Ectodermal cell (in vitro differentiated cells): ENCODE results near the gene ADIG.

Experiments used
- H3K27ac ChIP-seq: 2 replicates; pipeline ENCODE4 v1.7.0; 2013; ENCODE audit warnings: mild to moderate bottlenecking, low read depth, low read length; ENCODE audit not compliant: insufficient read depth, poor library complexity, severe bottlenecking
- H3K27me3 ChIP-seq: 2 replicates; pipeline ENCODE4 v1.7.0; 2013; ENCODE audit warnings: mild to moderate bottlenecking, low read length; ENCODE audit not compliant: insufficient read depth, control insufficient read depth, poor library complexity, severe bottlenecking
- H3K36me3 ChIP-seq: one replicate; pipeline ENCODE4 v1.7.0; 2013; ENCODE audit warnings: low read length; ENCODE audit not compliant: control insufficient read depth, insufficient read depth
- H3K4me1 ChIP-seq: one replicate; pipeline ENCODE4 v1.7.0; 2013; ENCODE audit warnings: low read length; ENCODE audit not compliant: control insufficient read depth, insufficient read depth
- H3K4me3 ChIP-seq: 2 replicates; pipeline ENCODE4 v1.7.0; 2013; ENCODE audit warnings: low read depth, low read length, control low read depth; ENCODE audit not compliant: insufficient read depth
- H3K9me3 ChIP-seq: 2 replicates; pipeline ENCODE4 v1.7.0; 2013; ENCODE audit warnings: mild to moderate bottlenecking, low read length, moderate library complexity; ENCODE audit not compliant: control insufficient read depth
- WGBS, 2 experiments: methylation state at CpG; one replicate each; pipeline ENCODE4 v1.1.7; 2013; ENCODE audit warnings: missing lambda C conversion rate in 2 of 2; 5-methylcytosine and 5-hydroxymethylcytosine counted together

Gene ADIG

GRCh38 chr20:38569747-38570525, 11.1 kb upstream of the ADIG start:
- no peak overlapping the region for H3K4me3 ChIP-seq
- H3K36me3 ChIP-seq = peaks cover 5% of the 10 kb centered on the region
- H3K27ac ChIP-seq = no peak overlapping the region
- no peaks in the 10 kb centered on the region for H3K9me3 ChIP-seq
- WGBS, 2 experiments = 95 to 96% methylated on average over 4 of the region's 5 CpGs
- H3K4me1 ChIP-seq = no peaks in the 10 kb centered on the region
- H3K27me3 ChIP-seq = no peaks in the 10 kb centered on the region

- peaks cover 5% of the 10 kb centered on the region for H3K36me3 ChIP-seq
- no peaks in the 10 kb centered on the region for H3K9me3 ChIP-seq
- H3K27me3 ChIP-seq = no peaks in the 10 kb centered on the region
- peaks cover 4% of the 10 kb centered on the region for H3K4me1 ChIP-seq
- no peak overlapping the region for H3K27ac ChIP-seq
- 94 to 95% methylated on average over 7 of the region's 7 CpGs for WGBS, 2 experiments
- no peak overlapping the region for H3K4me3 ChIP-seq
These were observed 7.6 kb upstream of the ADIG start for GRCh38 chr20:38573413-38573812.

DNA sequence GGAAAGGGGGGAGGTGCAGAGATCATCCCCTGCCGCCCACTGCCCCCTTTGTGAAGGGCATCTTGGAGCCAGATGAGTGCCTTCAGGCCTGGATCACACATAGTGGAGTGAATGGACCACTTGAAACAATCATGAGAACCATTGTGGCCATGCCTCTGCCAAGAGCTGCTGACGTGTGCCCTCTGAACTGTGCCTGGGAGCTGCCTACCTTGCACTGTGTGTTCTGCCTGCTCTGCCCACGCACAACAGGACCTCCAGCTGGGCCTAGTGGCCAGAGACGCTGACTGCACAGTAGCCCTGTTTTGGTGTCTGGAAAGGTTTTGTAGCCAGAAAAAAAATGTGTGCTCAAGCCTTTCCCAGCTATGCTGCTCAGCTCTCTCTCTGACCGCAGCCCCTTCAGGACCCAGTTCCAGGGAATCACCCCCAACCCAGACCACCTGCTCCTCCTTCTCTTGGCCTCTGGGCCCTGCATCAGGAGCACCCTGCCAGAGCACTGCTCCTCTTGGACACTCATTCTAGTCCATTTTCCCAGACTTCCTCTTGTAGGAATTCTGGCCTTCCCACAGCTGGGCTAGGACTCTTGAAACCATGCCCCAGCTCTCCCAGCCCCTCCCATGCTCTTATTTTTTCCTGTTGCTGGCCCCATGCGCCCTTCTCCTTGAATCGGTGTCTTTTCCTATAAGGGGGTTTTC, 1.6 kb upstream of the ADIG start:
- H3K36me3 ChIP-seq = no peaks in the 10 kb centered on the region
- no peaks in the 10 kb centered on the region for H3K27me3 ChIP-seq
- H3K4me3 ChIP-seq = no peak overlapping the region
- WGBS, 2 experiments = 77 to 78% methylated on average over 7 of the region's 7 CpGs
- no peaks in the 10 kb centered on the region for H3K9me3 ChIP-seq
- H3K4me1 ChIP-seq = peaks cover 12% of the 10 kb centered on the region
- no peak overlapping the region for H3K27ac ChIP-seq

GRCh38 chr20:38579921-38580320, 1.1 kb upstream of the ADIG start:
- Histone ChIP-seq H3K27me3 (no peaks in the 10 kb centered on the region), H3K4me3 (no peak overlapping the region), H3K27ac (no peak overlapping the region), H3K36me3 (no peaks in the 10 kb centered on the region), H3K9me3 (no peaks in the 10 kb centered on the region), H3K4me1 (peaks cover 12% of the 10 kb centered on the region)
- 92 to 97% methylated on average over 4 of the region's 4 CpGs for WGBS, 2 experiments

GRCh38 chr20:38581830-38582358, 897 bp downstream of the ADIG start:
- Histone ChIP-seq H3K4me3 (no peak overlapping the region), H3K27ac (no peak overlapping the region), H3K4me1 (peaks cover 12% of the 10 kb centered on the region), H3K9me3 (no peaks in the 10 kb centered on the region), H3K27me3 (no peaks in the 10 kb centered on the region), H3K36me3 (no peaks in the 10 kb centered on the region)
- WGBS, 2 experiments = 86 to 87% methylated on average over 4 of the region's 4 CpGs

- H3K27me3 ChIP-seq = no peaks in the 10 kb centered on the region
- H3K36me3 ChIP-seq = no peaks in the 10 kb centered on the region
- H3K4me1 ChIP-seq = peaks cover 8% of the 10 kb centered on the region
- H3K4me3 ChIP-seq = no peak overlapping the region
- H3K9me3 ChIP-seq = no peaks in the 10 kb centered on the region
- no peak overlapping the region for H3K27ac ChIP-seq
- 93 to 98% methylated on average over 4 of the region's 4 CpGs for WGBS, 2 experiments
These were observed 2.3 kb downstream of the ADIG start for GRCh38 chr20:38583306-38583705.

DNA sequence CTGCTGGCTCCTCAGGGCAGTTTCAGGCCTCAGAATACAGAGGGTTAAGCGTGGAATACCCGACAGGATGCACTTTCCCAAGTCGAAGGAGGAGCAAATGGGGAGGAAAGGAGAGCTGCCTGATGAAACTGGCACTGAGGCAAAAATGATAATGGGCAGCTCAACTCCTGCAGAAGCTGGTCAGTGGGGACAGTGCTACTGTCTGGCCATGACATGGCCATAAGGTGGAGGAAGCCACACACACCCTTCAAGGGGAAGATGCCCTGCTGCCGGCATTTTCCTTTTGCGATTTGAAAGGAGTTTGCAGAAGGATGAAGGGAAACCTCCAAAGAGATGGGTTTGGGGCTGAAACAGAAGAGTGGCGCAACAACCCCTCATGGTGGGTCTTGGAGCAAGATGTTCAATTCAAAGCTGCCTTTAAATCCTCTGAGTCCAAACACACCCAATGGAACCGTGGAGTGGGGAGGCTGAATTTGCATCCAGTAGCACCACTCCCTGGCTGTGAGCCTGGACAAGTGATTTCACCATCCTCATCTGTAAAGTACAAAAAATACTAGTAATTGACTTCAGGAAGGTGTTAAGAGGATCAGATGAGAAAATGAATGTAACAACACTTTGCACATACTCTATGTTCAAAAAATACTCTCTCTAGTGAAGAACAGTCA, 3.2 kb downstream of the ADIG start:
- no peaks in the 10 kb centered on the region for H3K9me3 ChIP-seq
- no peak overlapping the region for H3K4me3 ChIP-seq
- H3K4me1 ChIP-seq = peaks cover 3% of the 10 kb centered on the region
- H3K27ac ChIP-seq = no peak overlapping the region
- 62 to 68% methylated on average over 7 of the region's 7 CpGs for WGBS, 2 experiments
- H3K36me3 ChIP-seq = no peaks in the 10 kb centered on the region
- no peaks in the 10 kb centered on the region for H3K27me3 ChIP-seq

DNA sequence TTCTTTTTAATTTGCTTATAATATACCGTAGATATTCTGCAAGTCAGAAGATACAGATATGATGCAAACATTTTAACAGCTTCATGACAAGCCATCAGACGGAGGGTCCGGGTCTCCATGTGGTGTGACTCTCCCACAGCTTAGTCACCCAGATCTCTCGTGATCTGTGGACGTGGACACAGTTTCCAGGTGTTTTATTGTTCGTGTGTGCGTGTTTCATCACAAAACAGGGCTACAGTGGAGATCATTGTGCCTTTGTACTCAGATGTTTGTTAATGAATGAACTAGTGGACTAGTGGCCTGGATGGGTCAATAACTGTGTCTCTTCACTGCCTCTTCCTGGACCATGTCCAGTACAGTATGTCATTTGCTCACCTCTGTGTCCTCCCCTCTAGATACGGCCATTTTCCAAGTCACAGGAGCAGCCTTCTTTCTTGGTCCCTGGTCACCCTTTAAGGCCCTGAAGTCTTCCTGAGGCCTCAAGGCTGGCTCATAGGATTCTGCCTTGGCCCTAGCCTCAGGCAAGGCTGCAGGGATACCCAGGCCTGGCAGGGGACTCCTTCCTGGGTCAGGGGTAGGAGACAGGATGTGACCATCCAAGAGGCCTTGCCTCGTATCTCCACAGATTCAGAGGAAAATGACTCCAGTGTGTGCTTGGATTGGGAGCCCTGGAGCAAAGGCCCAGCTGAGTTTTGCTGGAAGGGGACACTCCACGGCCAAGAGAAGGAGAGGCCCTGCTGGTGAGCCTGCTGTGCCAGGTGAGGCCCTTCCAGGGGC, 4.6 kb downstream of the ADIG start:
- 93 to 95% methylated on average over 10 of the region's 10 CpGs for WGBS, 2 experiments
- H3K27ac ChIP-seq = no peak overlapping the region
- H3K9me3 ChIP-seq = no peaks in the 10 kb centered on the region
- H3K27me3 ChIP-seq = no peaks in the 10 kb centered on the region
- no peak overlapping the region for H3K4me3 ChIP-seq
- H3K36me3 ChIP-seq = no peaks in the 10 kb centered on the region
- H3K4me1 ChIP-seq = peaks cover 2% of the 10 kb centered on the region

GRCh38 chr20:38586181-38586525, 5.2 kb downstream of the ADIG start:
- Histone ChIP-seq H3K4me1 (peaks cover 4% of the 10 kb centered on the region), H3K27me3 (no peaks in the 10 kb centered on the region), H3K36me3 (no peaks in the 10 kb centered on the region), H3K27ac (no peak overlapping the region), H3K4me3 (no peak overlapping the region), H3K9me3 (no peaks in the 10 kb centered on the region)
- WGBS, 2 experiments = 65 to 67% methylated on average over 3 of the region's 3 CpGs
